NB4 (cell line): ENCODE data around the gene ADAM12.

Experiments used
- DNase-seq: peaks from one replicate; pipeline ENCODE4 v3.0.0; 2010; ENCODE audit warnings: low read depth
- H3K4me3 ChIP-seq: one replicate; pipeline ENCODE4 v1.5.1; 2011; ENCODE audit warnings: mild to moderate bottlenecking, low read depth, low read length, moderate library complexity
- MYC ChIP-seq: IDR thresholded peaks from 2 replicates; pipeline ENCODE4 v1.6.1; 2011; ENCODE audit warnings: low read depth, low read length
- POLR2A ChIP-seq: IDR thresholded peaks from 2 replicates; pipeline ENCODE4 v1.6.1; 2011; ENCODE audit warnings: mild to moderate bottlenecking; ENCODE audit not compliant: insufficient read length; ENCODE audit errors: extremely low read depth
- TF ChIP-seq, protein P1 (sequence below): IDR thresholded peaks from one replicate; pipeline ENCODE4 v1.5.1; 2012; ENCODE audit warnings: low read depth, low read length
- TF ChIP-seq, protein P2 (sequence below): IDR thresholded peaks from 2 replicates; pipeline ENCODE4 v1.6.1; 2011; ENCODE audit warnings: low read depth, low read length

The ADAM12 gene

GRCh38 chr10:125995726-125996304 is 392.5 kb downstream of the ADAM12 start:
- no peak overlapping the region for H3K4me3 ChIP-seq
- DNase-seq, result no peak
- TF ChIP-seq, protein P1, sequence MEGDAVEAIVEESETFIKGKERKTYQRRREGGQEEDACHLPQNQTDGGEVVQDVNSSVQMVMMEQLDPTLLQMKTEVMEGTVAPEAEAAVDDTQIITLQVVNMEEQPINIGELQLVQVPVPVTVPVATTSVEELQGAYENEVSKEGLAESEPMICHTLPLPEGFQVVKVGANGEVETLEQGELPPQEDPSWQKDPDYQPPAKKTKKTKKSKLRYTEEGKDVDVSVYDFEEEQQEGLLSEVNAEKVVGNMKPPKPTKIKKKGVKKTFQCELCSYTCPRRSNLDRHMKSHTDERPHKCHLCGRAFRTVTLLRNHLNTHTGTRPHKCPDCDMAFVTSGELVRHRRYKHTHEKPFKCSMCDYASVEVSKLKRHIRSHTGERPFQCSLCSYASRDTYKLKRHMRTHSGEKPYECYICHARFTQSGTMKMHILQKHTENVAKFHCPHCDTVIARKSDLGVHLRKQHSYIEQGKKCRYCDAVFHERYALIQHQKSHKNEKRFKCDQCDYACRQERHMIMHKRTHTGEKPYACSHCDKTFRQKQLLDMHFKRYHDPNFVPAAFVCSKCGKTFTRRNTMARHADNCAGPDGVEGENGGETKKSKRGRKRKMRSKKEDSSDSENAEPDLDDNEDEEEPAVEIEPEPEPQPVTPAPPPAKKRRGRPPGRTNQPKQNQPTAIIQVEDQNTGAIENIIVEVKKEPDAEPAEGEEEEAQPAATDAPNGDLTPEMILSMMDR, result no peak
- TF ChIP-seq MYC (no peak), POLR2A (no peak)
- TF ChIP-seq, protein P2, sequence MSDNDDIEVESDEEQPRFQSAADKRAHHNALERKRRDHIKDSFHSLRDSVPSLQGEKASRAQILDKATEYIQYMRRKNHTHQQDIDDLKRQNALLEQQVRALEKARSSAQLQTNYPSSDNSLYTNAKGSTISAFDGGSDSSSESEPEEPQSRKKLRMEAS, result no peak

- no peak overlapping the region for H3K4me3 ChIP-seq
- DNase-seq, result no peak
- TF ChIP-seq MYC (no peak), POLR2A (no peak)
These were observed 393.7 kb downstream of the ADAM12 start for GRCh38 chr10:125994601-125995000.

DNA sequence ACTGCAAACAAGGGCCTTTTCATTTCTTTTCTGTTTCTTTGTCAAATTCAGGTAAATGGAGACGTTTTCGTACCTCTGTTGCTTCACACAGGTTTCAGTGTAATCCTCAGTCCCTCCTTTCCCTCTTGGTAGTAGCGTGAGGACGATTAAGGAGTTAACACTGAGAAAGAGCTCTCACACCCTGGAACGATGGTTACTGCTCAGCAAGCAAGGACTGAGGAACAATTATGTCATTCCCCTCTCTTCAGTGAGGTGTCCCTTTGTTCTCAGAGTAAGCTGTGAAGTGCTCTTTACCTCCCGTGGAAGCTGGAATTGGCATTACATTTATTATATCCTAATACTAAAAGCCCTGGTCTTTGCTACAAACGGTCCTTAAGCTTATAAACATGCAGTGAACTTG is 396.0 kb downstream of the ADAM12 start:
- TF ChIP-seq POLR2A (no peak), MYC (no peak)
- TF ChIP-seq, protein P2, result no peak
- TF ChIP-seq, protein P1, result no peak
- no peak for DNase-seq
- no peak overlapping the region for H3K4me3 ChIP-seq

DNA sequence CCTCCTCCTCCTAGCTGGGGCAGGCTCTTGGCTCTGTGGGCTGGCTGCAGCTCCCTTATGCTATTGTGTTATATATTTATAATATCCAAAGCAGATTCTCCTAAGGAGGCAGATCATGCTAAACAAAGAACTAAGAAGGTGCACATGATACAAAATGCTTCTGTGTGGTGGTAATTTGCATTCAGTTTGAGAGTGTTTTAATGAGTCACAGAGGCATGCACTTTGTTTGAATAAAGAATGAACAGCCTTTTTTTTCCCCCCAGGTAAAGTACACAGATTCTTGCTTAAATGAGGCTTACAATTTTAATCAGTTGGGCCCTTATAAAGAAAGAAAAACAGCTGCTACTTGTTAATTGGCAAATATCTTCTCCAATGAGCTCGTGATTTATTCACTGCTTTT is 396.9 kb downstream of the ADAM12 start:
- H3K4me3 ChIP-seq, result no peak overlapping the region
- TF ChIP-seq POLR2A (no peak), MYC (no peak)
- TF ChIP-seq, protein P1, result no peak
- TF ChIP-seq, protein P2, result no peak
- no peak for DNase-seq

DNA sequence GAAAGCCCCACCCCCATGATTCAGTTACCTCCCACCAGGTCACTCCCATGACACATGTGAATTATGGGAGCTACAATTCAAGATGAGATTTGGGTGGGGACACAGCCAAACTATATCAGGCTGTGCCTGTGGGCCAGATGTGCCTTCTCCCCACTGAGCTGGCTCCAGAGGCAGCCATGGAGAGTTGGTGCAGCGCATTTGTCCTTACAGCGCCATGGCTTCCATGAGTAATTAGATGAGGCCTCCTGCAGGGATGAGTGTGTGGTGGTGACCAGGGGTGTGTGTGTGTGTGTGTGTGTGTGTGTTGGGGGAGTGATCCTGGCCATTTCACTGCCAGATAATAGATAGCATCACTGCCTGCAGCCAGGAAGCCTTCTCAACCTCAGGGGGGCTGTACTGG is 397.3 kb downstream of the ADAM12 start:
- no peak overlapping the region for H3K4me3 ChIP-seq
- TF ChIP-seq POLR2A (no peak), MYC (no peak)
- TF ChIP-seq, protein P1, result no peak
- TF ChIP-seq, protein P2, result no peak
- no peak for DNase-seq

GRCh38 chr10:125989791-125990190 is 398.5 kb downstream of the ADAM12 start:
- no peak overlapping the region for H3K4me3 ChIP-seq
- no peak for DNase-seq
- TF ChIP-seq MYC, result no peak
- TF ChIP-seq, protein P2, result no peak
- TF ChIP-seq POLR2A, result no peak
- TF ChIP-seq, protein P1, result no peak
